Nephron (organoid): ENCODE results near the gene HSF5.

ENCODE experiments used
- H3K27ac Mint-ChIP-seq, 3 experiments: 2 replicates each; pipeline ENCODE4 v1.8.0; 2020; ENCODE audit warnings: mixed read lengths in 3 of 3, mild to moderate bottlenecking in 2 of 3, moderate library complexity in 1 of 3
- H3K27me3 Mint-ChIP-seq: 2 replicates; pipeline ENCODE4 v1.8.0; 2021; ENCODE audit warnings: low read depth, mild to moderate bottlenecking, moderate library complexity, mixed read lengths
- H3K36me3 Mint-ChIP-seq: 2 replicates; pipeline ENCODE4 v1.8.0; 2020; ENCODE audit warnings: low read depth, mixed read lengths
- H3K4me1 Mint-ChIP-seq: 2 replicates; pipeline ENCODE4 v1.8.0; 2020; ENCODE audit warnings: mixed read lengths
- H3K4me3 Mint-ChIP-seq, 3 experiments: 2 replicates each; pipeline ENCODE4 v1.8.0; 2020; ENCODE audit warnings: mild to moderate bottlenecking in 3 of 3, mixed read lengths in 3 of 3, moderate library complexity in 2 of 3
- H3K9me3 Mint-ChIP-seq: 2 replicates; pipeline ENCODE4 v1.8.0; 2020; ENCODE audit warnings: mixed read lengths
- CTCF ChIP-seq, 3 experiments: fragments of 200-600 bp; sonication (generic); IDR thresholded peaks; one replicate each; pipeline ENCODE4 v1.5.0; 2021; ENCODE audit warnings: antibody characterized with exemption in 3 of 3; ENCODE audit not compliant: unreplicated experiment in 3 of 3

HSF5 gene

GRCh38 chr17:58370716-58371115 is 117.5 kb downstream of the HSF5 start:
- H3K9me3 Mint-ChIP-seq: no peaks in the 10 kb centered on the region
- no peak overlapping the region for H3K4me3 Mint-ChIP-seq
- H3K4me1 Mint-ChIP-seq: no peaks in the 10 kb centered on the region
- TF ChIP-seq CTCF (IDR thresholded peaks at IDR 0.05; ENCODE audit: unreplicated experiment in 3 of 3): no peak
- no peaks in the 10 kb centered on the region for H3K36me3 Mint-ChIP-seq
- H3K27ac Mint-ChIP-seq: no peak overlapping the region
- H3K27me3 Mint-ChIP-seq: peaks cover 11% of the 10 kb centered on the region

- Mint-ChIP-seq H3K27ac (no peak overlapping the region), H3K4me3 (no peak overlapping the region), H3K4me1 (no peaks in the 10 kb centered on the region), H3K9me3 (no peaks in the 10 kb centered on the region), H3K36me3 (no peaks in the 10 kb centered on the region), H3K27me3 (peaks cover 11% of the 10 kb centered on the region)
- TF ChIP-seq CTCF (IDR thresholded peaks at IDR 0.05; ENCODE audit: unreplicated experiment in 3 of 3): no peak
These were observed 117.9 kb downstream of the HSF5 start for GRCh38 chr17:58370309-58370708.
